ENCODE data around the gene MAMLD1. TPM values are rescaled to one million over a fixed set of nuclear protein-coding genes. Genes with fewer than 3 reads are reported as not detected.
A peak's percentile ranks its signal among the peaks of the same experiment; 100 is the strongest.
"Not testable (repeated sequence)": the region's sequence is repeated elsewhere in the genome, so short reads cannot be mapped to it uniquely, and the experiment has no call there.

Gene MAMLD1
- total RNA-seq, 1 donor from 2014 or later, result 12.9 TPM

GRCh38 chrX:150334981-150335380, 28.1 kb upstream of the MAMLD1 start:
- Mint-ChIP-seq H3K9me3 (no peaks in the 10 kb centered on the region), H3K27me3 (ENCODE audit: low read depth) (no peaks in the 10 kb centered on the region)

GRCh38 chrX:150337026-150337425, 26.1 kb upstream of the MAMLD1 start:
- peaks cover 9% of the 10 kb centered on the region for H3K4me1 Mint-ChIP-seq (ENCODE audit: low read depth)
- H3K27ac Mint-ChIP-seq, result no peak overlapping the region
- no peak for DNase-seq (ENCODE audit: low spot score)
- H3K36me3 Mint-ChIP-seq (ENCODE audit: low read depth), result no peaks in the 10 kb centered on the region
- intact Hi-C loops (cut with micrococcal nuclease), result no loop called here
- no peaks in the 10 kb centered on the region for H3K9me3 Mint-ChIP-seq
- no peak overlapping the region for H3K4me3 Mint-ChIP-seq (ENCODE audit: low read depth)
- H3K27me3 Mint-ChIP-seq (ENCODE audit: low read depth), result no peaks in the 10 kb centered on the region

More at GRCh38 chrX:150334981-150335380, 28.1 kb upstream of the MAMLD1 start:
- no peak for DNase-seq (ENCODE audit: low spot score)
- no peak overlapping the region for H3K4me3 Mint-ChIP-seq (ENCODE audit: low read depth)
- H3K4me1 Mint-ChIP-seq (ENCODE audit: low read depth), result peaks cover 9% of the 10 kb centered on the region
- no peak overlapping the region for H3K27ac Mint-ChIP-seq
- no peaks in the 10 kb centered on the region for H3K36me3 Mint-ChIP-seq (ENCODE audit: low read depth)
- intact Hi-C loops (cut with micrococcal nuclease), result no loop called here

GRCh38 chrX:150337536-150337935, 25.6 kb upstream of the MAMLD1 start:
- Mint-ChIP-seq H3K27ac (no peak overlapping the region), H3K36me3 (ENCODE audit: low read depth) (no peaks in the 10 kb centered on the region), H3K4me3 (ENCODE audit: low read depth) (no peak overlapping the region), H3K9me3 (no peaks in the 10 kb centered on the region), H3K27me3 (ENCODE audit: low read depth) (no peaks in the 10 kb centered on the region), H3K4me1 (ENCODE audit: low read depth) (peaks cover 9% of the 10 kb centered on the region)
- intact Hi-C loops (cut with micrococcal nuclease), result no loop called here
- DNase-seq (ENCODE audit: low spot score), result no peak

- no peaks in the 10 kb centered on the region for H3K27me3 Mint-ChIP-seq (ENCODE audit: low read depth)
- H3K4me3 Mint-ChIP-seq (ENCODE audit: low read depth), result no peak overlapping the region
- no peaks in the 10 kb centered on the region for H3K36me3 Mint-ChIP-seq (ENCODE audit: low read depth)
- DNase-seq (ENCODE audit: low spot score), result no peak
- no peaks in the 10 kb centered on the region for H3K9me3 Mint-ChIP-seq
- intact Hi-C loops (cut with micrococcal nuclease), result no loop called here
- H3K27ac Mint-ChIP-seq, result no peak overlapping the region
- H3K4me1 Mint-ChIP-seq (ENCODE audit: low read depth), result no peaks in the 10 kb centered on the region
Observed at GRCh38 chrX:150338615-150339014, 24.5 kb upstream of the MAMLD1 start.

- intact Hi-C loops (cut with micrococcal nuclease), result no loop called here
- Mint-ChIP-seq H3K4me3 (ENCODE audit: low read depth) (no peak overlapping the region), H3K27me3 (ENCODE audit: low read depth) (no peaks in the 10 kb centered on the region), H3K27ac (no peak overlapping the region), H3K9me3 (no peaks in the 10 kb centered on the region), H3K4me1 (ENCODE audit: low read depth) (no peaks in the 10 kb centered on the region), H3K36me3 (ENCODE audit: low read depth) (no peaks in the 10 kb centered on the region)
- DNase-seq (ENCODE audit: low spot score), result no peak
Observed at GRCh38 chrX:150339736-150340135, 23.4 kb upstream of the MAMLD1 start.

- H3K4me3 Mint-ChIP-seq (ENCODE audit: low read depth); H3K27me3 Mint-ChIP-seq (ENCODE audit: low read depth); H3K9me3 Mint-ChIP-seq; DNase-seq (ENCODE audit: low spot score); intact Hi-C loops (cut with micrococcal nuclease); H3K36me3 Mint-ChIP-seq (ENCODE audit: low read depth); H3K4me1 Mint-ChIP-seq (ENCODE audit: low read depth); H3K27ac Mint-ChIP-seq: not testable (repeated sequence)
Observed at GRCh38 chrX:150340326-150340725, 22.8 kb upstream of the MAMLD1 start.

GRCh38 chrX:150347471-150347870, 15.6 kb upstream of the MAMLD1 start:
- Mint-ChIP-seq H3K27me3 (ENCODE audit: low read depth) (peaks cover 15% of the 10 kb centered on the region), H3K36me3 (ENCODE audit: low read depth) (no peaks in the 10 kb centered on the region), H3K27ac (no peak overlapping the region), H3K4me1 (ENCODE audit: low read depth) (no peaks in the 10 kb centered on the region), H3K4me3 (ENCODE audit: low read depth) (no peak overlapping the region), H3K9me3 (no peaks in the 10 kb centered on the region)
- intact Hi-C loops (cut with micrococcal nuclease), result no loop called here
- DNase-seq (ENCODE audit: low spot score), result no peak

GRCh38 chrX:150348365-150348764, 14.8 kb upstream of the MAMLD1 start:
- Mint-ChIP-seq H3K9me3 (no peaks in the 10 kb centered on the region), H3K27ac (no peak overlapping the region), H3K36me3 (ENCODE audit: low read depth) (no peaks in the 10 kb centered on the region), H3K4me3 (ENCODE audit: low read depth) (no peak overlapping the region), H3K27me3 (ENCODE audit: low read depth) (peaks cover 15% of the 10 kb centered on the region), H3K4me1 (ENCODE audit: low read depth) (no peaks in the 10 kb centered on the region)
- DNase-seq (ENCODE audit: low spot score), result no peak
- intact Hi-C loops (cut with micrococcal nuclease), result no loop called here

- intact Hi-C loops (cut with micrococcal nuclease), result no loop called here
- Mint-ChIP-seq H3K27me3 (ENCODE audit: low read depth) (peaks cover 17% of the 10 kb centered on the region), H3K27ac (no peak overlapping the region), H3K36me3 (ENCODE audit: low read depth) (no peaks in the 10 kb centered on the region), H3K9me3 (no peaks in the 10 kb centered on the region), H3K4me1 (ENCODE audit: low read depth) (no peaks in the 10 kb centered on the region), H3K4me3 (ENCODE audit: low read depth) (no peak overlapping the region)
- DNase-seq (ENCODE audit: low spot score), result no peak
Observed at GRCh38 chrX:150352114-150352513, 11.0 kb upstream of the MAMLD1 start.

- H3K9me3 Mint-ChIP-seq, result no peaks in the 10 kb centered on the region
- no peak overlapping the region for H3K27ac Mint-ChIP-seq
- no peaks in the 10 kb centered on the region for H3K4me1 Mint-ChIP-seq (ENCODE audit: low read depth)
- no peaks in the 10 kb centered on the region for H3K36me3 Mint-ChIP-seq (ENCODE audit: low read depth)
- DNase-seq (ENCODE audit: low spot score), result no peak
- no peak overlapping the region for H3K4me3 Mint-ChIP-seq (ENCODE audit: low read depth)
- peaks cover 12% of the 10 kb centered on the region for H3K27me3 Mint-ChIP-seq (ENCODE audit: low read depth)
- intact Hi-C loops (cut with micrococcal nuclease), result no loop called here
Observed at GRCh38 chrX:150352581-150352980, 10.5 kb upstream of the MAMLD1 start.

- no peaks in the 10 kb centered on the region for H3K9me3 Mint-ChIP-seq
- no peak overlapping the region for H3K27ac Mint-ChIP-seq
- peaks cover 7% of the 10 kb centered on the region for H3K4me1 Mint-ChIP-seq (ENCODE audit: low read depth)
- DNase-seq (ENCODE audit: low spot score), result no peak
- intact Hi-C loops (cut with micrococcal nuclease), result no loop called here
- H3K4me3 Mint-ChIP-seq (ENCODE audit: low read depth), result no peak overlapping the region
- H3K36me3 Mint-ChIP-seq (ENCODE audit: low read depth), result no peaks in the 10 kb centered on the region
- peaks cover 24% of the 10 kb centered on the region for H3K27me3 Mint-ChIP-seq (ENCODE audit: low read depth)
Observed at GRCh38 chrX:150355913-150356312, 7.2 kb upstream of the MAMLD1 start.

GRCh38 chrX:150357790-150358189, 5.3 kb upstream of the MAMLD1 start:
- Mint-ChIP-seq H3K4me1 (ENCODE audit: low read depth) (peaks cover 15% of the 10 kb centered on the region), H3K4me3 (ENCODE audit: low read depth) (no peak overlapping the region), H3K27me3 (ENCODE audit: low read depth) (peaks cover 34% of the 10 kb centered on the region), H3K9me3 (no peaks in the 10 kb centered on the region), H3K36me3 (ENCODE audit: low read depth) (no peaks in the 10 kb centered on the region), H3K27ac (no peak overlapping the region)
- intact Hi-C loops (cut with micrococcal nuclease), result no loop called here
- no peak for DNase-seq (ENCODE audit: low spot score)

GRCh38 chrX:150358651-150359050, 4.5 kb upstream of the MAMLD1 start:
- intact Hi-C loops (cut with micrococcal nuclease), result no loop called here
- Mint-ChIP-seq H3K27me3 (ENCODE audit: low read depth) (peaks cover 34% of the 10 kb centered on the region), H3K36me3 (ENCODE audit: low read depth) (no peaks in the 10 kb centered on the region), H3K4me3 (ENCODE audit: low read depth) (no peak overlapping the region), H3K27ac (no peak overlapping the region), H3K4me1 (ENCODE audit: low read depth) (peaks cover 15% of the 10 kb centered on the region), H3K9me3 (no peaks in the 10 kb centered on the region)
- no peak for DNase-seq (ENCODE audit: low spot score)

- H3K4me1 Mint-ChIP-seq (ENCODE audit: low read depth), result peaks cover 15% of the 10 kb centered on the region
- peaks cover 33% of the 10 kb centered on the region for H3K27me3 Mint-ChIP-seq (ENCODE audit: low read depth)
- H3K36me3 Mint-ChIP-seq (ENCODE audit: low read depth), result no peaks in the 10 kb centered on the region
- intact Hi-C loops (cut with micrococcal nuclease), result loop anchor here (2.0 to 10.0 kb wide), 5 partner anchors 158 to 856 kb away; partner anchors contain the start of genes IDS and MTMR1
- H3K27ac Mint-ChIP-seq, result no peak overlapping the region
- H3K9me3 Mint-ChIP-seq, result no peaks in the 10 kb centered on the region
- H3K4me3 Mint-ChIP-seq (ENCODE audit: low read depth), result peak overlapping the region; percentile 14
- DNase-seq (ENCODE audit: low spot score), result no peak
Observed at GRCh38 chrX:150360331-150360730, 2.8 kb upstream of the MAMLD1 start.
